ENCODE data around the gene SPATA17.

SPATA17 gene

DNA sequence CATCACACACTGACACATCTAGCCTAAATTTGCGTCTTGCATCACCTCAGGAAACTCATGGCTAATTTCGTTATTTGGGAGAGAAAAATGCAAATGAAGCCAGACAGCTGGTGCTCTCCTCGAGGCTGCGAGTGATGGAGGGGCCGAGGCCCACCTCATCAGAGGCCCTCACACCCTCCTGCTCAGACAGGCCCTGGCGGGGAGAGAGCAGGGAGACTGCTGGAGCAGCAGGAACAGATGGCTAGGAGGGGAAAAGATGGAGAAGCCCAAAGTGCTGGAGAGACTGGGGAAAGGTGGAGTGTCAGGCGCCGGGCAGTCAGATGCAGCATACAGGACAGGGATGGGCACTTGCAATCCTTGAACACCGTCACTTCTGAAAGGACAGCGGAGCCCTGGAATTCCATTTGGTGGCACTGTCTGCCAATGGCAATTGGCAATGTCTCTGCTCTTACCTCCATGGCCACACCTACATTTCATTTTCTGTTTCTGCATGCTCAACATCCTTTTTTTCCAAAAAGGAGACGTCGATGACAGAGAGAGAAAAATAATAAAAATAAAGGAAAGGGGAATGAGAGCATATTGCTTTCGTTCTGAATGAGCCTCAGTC lies 286.2 kb downstream of the SPATA17 start:
- DNase-seq, result no peak

DNA sequence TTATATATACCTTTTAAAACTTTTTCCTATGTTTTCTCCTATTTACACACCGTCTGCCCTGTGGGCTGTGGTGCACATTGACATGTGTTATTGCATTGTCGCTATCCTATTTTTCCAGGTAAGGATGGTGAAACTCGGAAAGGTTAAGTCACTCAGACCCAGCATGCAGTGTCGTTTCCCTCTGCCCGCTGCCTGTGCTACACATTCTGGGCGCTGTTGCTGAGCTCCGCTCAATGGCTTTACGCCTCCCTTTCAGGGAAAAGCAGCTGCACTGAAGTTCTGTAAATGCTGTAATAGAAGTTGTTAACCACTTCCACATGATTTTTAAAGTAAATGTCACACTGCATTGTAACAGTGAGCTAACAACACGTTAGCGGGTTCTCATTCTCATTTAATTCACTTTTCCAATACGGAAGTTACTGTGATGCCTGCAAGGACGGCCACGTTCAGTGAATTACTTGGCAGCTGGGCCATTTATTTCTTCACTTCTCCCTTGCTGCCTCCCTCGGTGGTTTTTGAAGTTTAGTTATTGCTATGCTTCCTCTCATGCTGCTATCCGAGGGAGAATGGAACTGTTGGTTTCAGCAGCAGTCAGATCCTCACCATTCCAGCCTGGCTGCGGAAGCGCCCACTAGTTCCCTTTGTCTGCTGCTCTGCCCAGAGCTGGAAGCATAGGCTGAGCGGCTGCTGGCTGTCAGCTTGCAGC lies 288.7 kb downstream of the SPATA17 start:
- no peak for DNase-seq

All from right kidney (tissue), 1 donor.